SH-SY5Y (cell line): ENCODE results near the gene GNPDA2.

Source experiments
- GATA2 ChIP-seq: IDR thresholded peaks from 2 replicates; pipeline ENCODE4 v1.6.1; 2011; ENCODE audit warnings: mild to moderate bottlenecking, low read depth, low read length
- GATA3 ChIP-seq: IDR thresholded peaks from 2 replicates; pipeline ENCODE4 v1.6.1; 2011; ENCODE audit warnings: low read depth, mild to moderate bottlenecking, low read length, moderate library complexity

The GNPDA2 gene

GRCh38 chr4:44716597-44716996 is 9.8 kb downstream of the GNPDA2 start:
- TF ChIP-seq GATA3 (no peak), GATA2 (no peak)

GRCh38 chr4:44713125-44713524 is 13.2 kb downstream of the GNPDA2 start:
- no peak for TF ChIP-seq GATA2
- TF ChIP-seq GATA3: no peak

- no peak for TF ChIP-seq GATA3
- no peak for TF ChIP-seq GATA2
These were observed 21.7 kb downstream of the GNPDA2 start for GRCh38 chr4:44704673-44705072.

- TF ChIP-seq GATA3: no peak
- TF ChIP-seq GATA2: no peak
These were observed 25.3 kb downstream of the GNPDA2 start for GRCh38 chr4:44701037-44701436.

GRCh38 chr4:44700427-44700826 is 25.9 kb downstream of the GNPDA2 start:
- TF ChIP-seq GATA2: no peak
- TF ChIP-seq GATA3: no peak

GRCh38 chr4:44684648-44685047 is 41.7 kb downstream of the GNPDA2 start:
- no peak for TF ChIP-seq GATA2
- peak; percentile 73 for TF ChIP-seq GATA3

- TF ChIP-seq GATA3 (no peak), GATA2 (no peak)
These were observed 47.3 kb downstream of the GNPDA2 start for GRCh38 chr4:44679060-44679459.

- TF ChIP-seq GATA3 (no peak), GATA2 (no peak; the same call in 1 of the 2 replicates)
These were observed 48.0 kb downstream of the GNPDA2 start, which contains the start of gene GUF1 for GRCh38 chr4:44678094-44679041. Gene GUF1, plus strand, starts transcription at chr4:44678420. Its CDS starts 203 bp downstream, at chr4:44678623.

GRCh38 chr4:44675366-44675765 is 51.0 kb downstream of the GNPDA2 start:
- TF ChIP-seq GATA2: no peak
- no peak for TF ChIP-seq GATA3

- TF ChIP-seq GATA3 (no peak), GATA2 (no peak)
These were observed 51.9 kb downstream of the GNPDA2 start for GRCh38 chr4:44674471-44674870.

- TF ChIP-seq GATA3 (no peak), GATA2 (no peak)
These were observed 54.7 kb downstream of the GNPDA2 start for GRCh38 chr4:44671636-44672035.

- TF ChIP-seq GATA2 (no peak), GATA3 (no peak)
These were observed 55.7 kb downstream of the GNPDA2 start for GRCh38 chr4:44670506-44671199.

GRCh38 chr4:44668526-44668925 is 57.8 kb downstream of the GNPDA2 start:
- TF ChIP-seq GATA3: no peak
- no peak for TF ChIP-seq GATA2

GRCh38 chr4:44663539-44664263 is 62.7 kb downstream of the GNPDA2 start:
- TF ChIP-seq GATA3 (no peak), GATA2 (no peak)
